Gastroesophageal sphincter (tissue), 3 donors: Measurements from ENCODE around the gene ALPI.

ENCODE experiments used
- POLR2A ChIP-seq, 2 donors: fragments of 450-650 bp; IDR thresholded peaks; one replicate each; pipeline ENCODE4 v1.6.1; 2017; ENCODE audit warnings: antibody characterized with exemption in 2 of 2, mild to moderate bottlenecking in 2 of 2, moderate library complexity in 1 of 2
- TF ChIP-seq, protein P1 (sequence below), 4 experiments: fragments of 200-600 bp in 2 of 4; fragments of 450-650 bp in 2 of 4; sonication (generic) in 1 of 4; IDR thresholded peaks; one replicate each; pipeline ENCODE4 v1.5.1; 2017 to 2019; ENCODE audit warnings: antibody characterized with exemption in 4 of 4, mild to moderate bottlenecking in 2 of 4, moderate library complexity in 2 of 4

DNA sequence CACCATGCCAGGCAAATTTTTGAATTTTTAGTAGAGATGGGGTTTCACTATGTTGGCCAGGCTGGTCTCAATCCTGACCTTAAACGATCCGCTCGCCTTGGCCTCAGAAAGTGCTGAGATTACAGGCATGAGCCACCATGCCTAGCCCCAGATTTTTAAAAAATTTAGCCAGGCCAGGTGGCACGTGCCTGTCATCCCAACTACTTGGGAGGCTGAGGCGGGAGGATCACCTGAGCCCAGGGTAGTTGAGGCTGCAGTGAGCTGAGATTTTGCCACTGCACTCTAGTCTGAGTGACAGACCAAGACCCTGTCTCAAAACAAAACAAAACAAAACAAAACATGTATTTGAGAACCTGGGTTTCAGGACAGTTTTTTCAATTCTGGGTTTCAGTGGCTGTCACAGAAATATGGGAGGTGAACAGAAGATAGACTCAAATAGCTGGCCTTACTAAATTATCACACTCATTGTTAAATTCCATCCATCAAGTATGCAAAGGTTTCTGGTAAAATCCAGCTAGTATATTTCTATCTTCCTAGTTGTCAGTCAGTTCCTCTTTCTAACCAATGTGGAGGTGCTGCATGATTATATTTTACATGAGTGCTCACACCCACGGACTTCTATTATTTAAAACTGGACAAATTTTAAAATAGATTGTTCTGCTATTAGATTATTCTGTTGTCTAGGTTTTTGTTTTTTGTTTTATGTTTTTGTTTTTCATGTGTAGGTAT lies 43.9 kb upstream of the ALPI start:
- TF ChIP-seq POLR2A (IDR thresholded peaks at IDR 0.05) = no peak
- TF ChIP-seq, protein P1, sequence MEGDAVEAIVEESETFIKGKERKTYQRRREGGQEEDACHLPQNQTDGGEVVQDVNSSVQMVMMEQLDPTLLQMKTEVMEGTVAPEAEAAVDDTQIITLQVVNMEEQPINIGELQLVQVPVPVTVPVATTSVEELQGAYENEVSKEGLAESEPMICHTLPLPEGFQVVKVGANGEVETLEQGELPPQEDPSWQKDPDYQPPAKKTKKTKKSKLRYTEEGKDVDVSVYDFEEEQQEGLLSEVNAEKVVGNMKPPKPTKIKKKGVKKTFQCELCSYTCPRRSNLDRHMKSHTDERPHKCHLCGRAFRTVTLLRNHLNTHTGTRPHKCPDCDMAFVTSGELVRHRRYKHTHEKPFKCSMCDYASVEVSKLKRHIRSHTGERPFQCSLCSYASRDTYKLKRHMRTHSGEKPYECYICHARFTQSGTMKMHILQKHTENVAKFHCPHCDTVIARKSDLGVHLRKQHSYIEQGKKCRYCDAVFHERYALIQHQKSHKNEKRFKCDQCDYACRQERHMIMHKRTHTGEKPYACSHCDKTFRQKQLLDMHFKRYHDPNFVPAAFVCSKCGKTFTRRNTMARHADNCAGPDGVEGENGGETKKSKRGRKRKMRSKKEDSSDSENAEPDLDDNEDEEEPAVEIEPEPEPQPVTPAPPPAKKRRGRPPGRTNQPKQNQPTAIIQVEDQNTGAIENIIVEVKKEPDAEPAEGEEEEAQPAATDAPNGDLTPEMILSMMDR (IDR thresholded peaks at IDR 0.05) = no peak
